Fibroblast of mammary gland (primary cell): Measurements from ENCODE around the gene FAM185A.

Experiments
- DNase-seq: peaks from one replicate; pipeline ENCODE4 v3.0.0-alpha.2; 2010; ENCODE audit warnings: low read depth
- H3K4me3 ChIP-seq: 2 replicates; pipeline ENCODE4 v1.5.1; 2011; ENCODE audit warnings: low read depth, mild to moderate bottlenecking, low read length, moderate library complexity; ENCODE audit not compliant: control insufficient read depth
- TF ChIP-seq, protein P1 (sequence below): conservative IDR thresholded peaks from 2 replicates; pipeline ENCODE4 v1.5.1; 2011; ENCODE audit warnings: low read depth, low read length, inconsistent platforms; ENCODE audit not compliant: control insufficient read depth, insufficient read depth

FAM185A gene

DNA sequence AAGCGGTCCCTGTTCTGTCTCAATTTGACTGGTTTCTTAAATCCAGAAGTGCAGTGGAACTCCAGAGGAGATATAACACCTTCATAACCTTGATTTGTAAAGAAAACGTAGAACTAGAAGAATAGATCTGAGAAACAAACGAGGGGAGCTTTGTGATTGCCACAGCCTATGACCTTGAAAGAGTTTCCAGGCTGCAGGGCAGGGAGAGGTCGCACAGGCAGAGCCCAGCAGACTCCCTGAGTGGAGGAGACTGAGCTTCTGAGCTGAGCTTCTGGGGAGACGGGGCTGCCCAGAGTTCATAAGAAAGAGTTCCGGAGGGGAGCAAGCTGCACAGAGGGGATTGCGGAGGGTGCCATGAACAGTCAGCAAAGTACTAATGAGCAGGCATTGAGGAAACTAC lies 57.8 kb downstream of the FAM185A start:
- TF ChIP-seq, protein P1, sequence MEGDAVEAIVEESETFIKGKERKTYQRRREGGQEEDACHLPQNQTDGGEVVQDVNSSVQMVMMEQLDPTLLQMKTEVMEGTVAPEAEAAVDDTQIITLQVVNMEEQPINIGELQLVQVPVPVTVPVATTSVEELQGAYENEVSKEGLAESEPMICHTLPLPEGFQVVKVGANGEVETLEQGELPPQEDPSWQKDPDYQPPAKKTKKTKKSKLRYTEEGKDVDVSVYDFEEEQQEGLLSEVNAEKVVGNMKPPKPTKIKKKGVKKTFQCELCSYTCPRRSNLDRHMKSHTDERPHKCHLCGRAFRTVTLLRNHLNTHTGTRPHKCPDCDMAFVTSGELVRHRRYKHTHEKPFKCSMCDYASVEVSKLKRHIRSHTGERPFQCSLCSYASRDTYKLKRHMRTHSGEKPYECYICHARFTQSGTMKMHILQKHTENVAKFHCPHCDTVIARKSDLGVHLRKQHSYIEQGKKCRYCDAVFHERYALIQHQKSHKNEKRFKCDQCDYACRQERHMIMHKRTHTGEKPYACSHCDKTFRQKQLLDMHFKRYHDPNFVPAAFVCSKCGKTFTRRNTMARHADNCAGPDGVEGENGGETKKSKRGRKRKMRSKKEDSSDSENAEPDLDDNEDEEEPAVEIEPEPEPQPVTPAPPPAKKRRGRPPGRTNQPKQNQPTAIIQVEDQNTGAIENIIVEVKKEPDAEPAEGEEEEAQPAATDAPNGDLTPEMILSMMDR, result no peak
- DNase-seq, result no peak
- H3K4me3 ChIP-seq, result no peak overlapping the region

DNA sequence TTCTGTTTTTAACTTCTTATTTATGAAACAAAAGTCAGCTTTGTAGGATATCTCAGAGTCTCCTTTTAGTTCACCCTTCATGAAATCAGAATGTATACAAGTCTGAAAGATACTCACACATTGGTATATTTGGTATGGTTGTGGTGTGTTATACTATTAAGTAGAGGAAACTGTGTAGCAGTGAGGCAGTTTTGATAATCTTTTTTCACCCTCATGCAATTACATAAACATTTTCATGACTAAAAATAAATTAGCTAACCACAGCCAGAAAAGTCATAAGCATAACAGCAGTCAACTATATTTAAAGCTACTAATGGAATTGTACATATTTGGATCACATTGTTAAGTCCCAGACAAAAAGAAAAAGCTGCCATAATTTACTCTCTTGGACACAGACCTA lies 62.1 kb downstream of the FAM185A start:
- DNase-seq, result no peak
- H3K4me3 ChIP-seq, result no peak overlapping the region
- TF ChIP-seq, protein P1, result no peak

DNA sequence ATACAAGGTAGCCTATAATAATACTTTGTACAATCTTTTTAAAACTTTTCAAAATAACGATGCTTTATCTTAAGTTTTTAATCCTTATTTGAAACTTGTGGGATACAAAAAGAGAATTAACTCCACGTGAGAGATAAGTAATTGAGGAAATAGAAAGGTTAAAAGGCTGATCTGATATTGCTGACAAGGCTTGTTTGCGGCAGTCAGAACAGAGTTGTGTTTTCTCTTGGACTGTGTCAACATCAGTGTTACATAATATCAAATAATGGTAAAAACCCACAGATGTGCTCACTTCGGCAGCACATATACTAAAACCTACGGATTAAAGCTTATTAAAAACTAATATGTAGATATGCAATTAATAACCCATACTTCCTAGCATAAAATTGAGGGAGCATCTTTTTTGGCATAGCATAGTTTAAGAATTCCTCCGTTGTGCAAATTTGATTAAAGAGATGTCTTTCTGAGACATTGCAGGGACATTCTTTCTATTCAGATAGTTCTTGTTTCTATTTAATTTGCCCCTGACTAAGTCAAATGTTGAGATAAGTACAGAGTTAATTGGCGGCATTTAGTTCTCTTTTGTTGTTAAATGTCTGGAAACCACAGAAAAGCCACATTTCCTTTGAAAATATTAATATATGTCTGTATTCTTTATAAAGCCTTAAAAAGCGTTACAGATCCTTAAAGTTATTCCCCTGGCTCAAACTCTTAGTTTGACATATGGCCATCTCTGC lies 63.3 kb downstream of the FAM185A start:
- DNase-seq, result no peak
- TF ChIP-seq, protein P1, result no peak
- H3K4me3 ChIP-seq, result no peak overlapping the region

DNA sequence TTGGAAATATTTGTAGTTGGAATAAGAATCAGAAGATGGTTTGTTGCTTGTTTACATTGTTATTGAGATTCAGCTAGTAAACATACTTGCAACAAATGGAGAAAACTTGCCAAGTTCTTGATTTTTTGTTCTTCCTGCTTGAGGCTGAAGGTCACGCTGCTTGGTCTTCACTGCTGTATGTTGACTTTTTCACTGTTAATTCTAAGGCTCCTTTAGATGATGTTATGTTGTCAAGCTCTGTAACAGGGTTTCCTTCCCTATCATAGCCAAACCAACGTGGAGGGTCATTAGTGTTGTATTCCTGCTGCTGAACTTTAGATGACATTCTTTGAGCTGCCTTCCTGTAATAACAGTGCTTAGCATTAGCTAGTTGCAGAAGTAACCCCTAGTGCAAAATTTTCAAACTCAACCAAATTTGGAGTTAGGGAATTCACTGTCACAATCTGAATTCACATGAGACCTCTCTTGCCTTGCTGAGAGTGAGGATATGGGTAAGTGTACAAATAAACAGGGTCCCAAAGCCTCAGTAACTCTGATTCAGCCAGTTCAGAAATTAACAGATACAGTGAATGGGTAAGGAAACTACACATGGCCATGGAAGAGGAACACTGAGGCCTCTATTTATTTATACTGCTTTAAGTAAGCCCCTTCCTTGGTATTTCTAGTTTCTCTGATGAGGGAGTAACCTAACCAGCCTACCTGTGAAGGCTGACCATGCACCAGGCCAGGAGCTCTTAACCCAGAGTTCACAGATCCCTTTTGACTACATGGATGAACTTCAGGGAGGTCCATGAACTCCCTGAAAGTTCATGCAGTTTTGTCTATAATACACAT lies 64.6 kb downstream of the FAM185A start:
- H3K4me3 ChIP-seq, result no peak overlapping the region
- TF ChIP-seq, protein P1, result no peak
- no peak for DNase-seq

DNA sequence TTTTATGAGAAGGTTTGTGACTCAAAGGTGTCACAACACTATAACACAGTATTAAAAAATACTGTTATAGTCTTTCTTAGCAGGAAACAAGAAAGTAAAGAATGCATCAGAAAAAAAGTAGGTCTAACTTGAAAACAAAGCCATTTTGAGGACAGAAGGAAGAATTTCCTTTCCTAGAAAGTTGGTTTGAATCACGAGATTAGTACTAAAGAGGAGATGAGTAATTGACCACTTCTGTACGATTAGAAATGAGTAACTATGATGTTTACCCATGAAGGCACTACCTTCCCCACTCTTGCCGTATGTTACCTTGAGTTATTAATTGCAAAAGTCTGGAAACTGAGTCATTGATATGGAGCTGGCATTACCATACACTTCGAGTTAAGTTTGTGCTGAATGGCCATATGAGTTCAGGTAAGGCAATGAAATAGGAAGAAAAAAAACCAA lies 65.2 kb downstream of the FAM185A start:
- TF ChIP-seq, protein P1, result no peak
- DNase-seq, result peak; percentile 83
- H3K4me3 ChIP-seq, result no peak overlapping the region

DNA sequence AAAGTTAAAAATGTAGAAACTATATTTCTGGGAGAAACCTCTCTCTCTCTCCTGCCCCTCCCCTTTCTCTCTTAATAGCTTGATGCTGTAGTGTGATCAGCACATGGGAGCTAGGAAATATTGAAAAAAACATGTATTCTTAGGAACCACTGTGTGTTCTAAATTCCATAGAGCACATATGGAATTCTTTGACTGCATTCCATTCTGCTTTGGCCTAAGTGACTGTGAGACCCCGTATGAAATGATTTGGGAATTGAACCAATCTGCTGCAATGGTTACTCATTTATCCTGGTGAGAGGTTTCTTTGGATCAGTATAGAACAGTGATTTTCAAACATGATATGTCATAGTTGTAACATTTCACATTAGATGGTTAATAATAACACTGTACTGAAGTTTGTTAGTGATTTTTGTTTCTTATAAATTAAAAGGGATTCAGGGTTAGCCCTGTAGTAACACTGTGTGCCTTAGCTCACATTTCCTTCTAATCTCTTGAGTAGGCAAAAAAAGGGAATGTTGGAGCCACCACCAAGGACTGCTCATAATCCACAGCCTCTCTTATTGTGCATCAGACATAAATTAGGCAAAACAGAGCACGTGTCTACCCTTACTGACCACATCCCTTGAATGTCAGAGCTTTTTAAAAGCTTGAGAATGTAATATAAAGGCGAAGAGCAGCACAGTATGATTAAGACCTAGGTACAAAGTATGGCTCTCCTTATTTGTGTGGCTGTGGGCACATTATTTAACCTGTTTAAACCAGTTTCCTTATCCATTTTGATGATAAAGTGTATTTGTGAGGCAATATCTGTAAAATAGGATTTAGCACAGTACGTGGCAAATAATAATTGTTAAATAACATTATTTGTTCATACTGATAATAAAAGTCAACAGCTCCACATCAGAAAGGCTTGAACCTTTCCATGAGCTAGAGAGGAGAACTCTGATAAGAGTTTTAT lies 69.1 kb downstream of the FAM185A start:
- TF ChIP-seq, protein P1, result no peak
- no peak for DNase-seq
- H3K4me3 ChIP-seq, result no peak overlapping the region
